ENCODE results near the gene GSTM5. TPM values are rescaled to one million over a fixed set of nuclear protein-coding genes. Genes with fewer than 3 reads are reported as not detected.
"Not testable (repeated sequence)": the region's sequence is repeated elsewhere in the genome, so short reads cannot be mapped to it uniquely, and the experiment has no call there.

Gene GSTM5
- total RNA-seq, 1 experiment from 2014 or later, result not detected

- BruUV-seq (replicated peaks); CTCF ChIA-PET; H3K36me3 ChIP-seq (ENCODE audit: low read depth, low read length); H3K4me2 ChIP-seq (ENCODE audit: low read length); H3K27me3 ChIP-seq (ENCODE audit: low read length); DNase-seq; H4K20me1 ChIP-seq (ENCODE audit: low read length); H3K9me2 ChIP-seq (replicated peaks; ENCODE audit: low read length); H3K9me3 ChIP-seq (ENCODE audit: low read length); H3K27ac ChIP-seq (ENCODE audit: low read length); H2AFZ ChIP-seq (ENCODE audit: low read length); H3K79me2 ChIP-seq (ENCODE audit: low read length); ATAC-seq; H3K4me3 ChIP-seq (ENCODE audit: low read length); POLR2A ChIA-PET (ENCODE audit: unreplicated experiment); H3K9ac ChIP-seq (ENCODE audit: low read length); intact Hi-C loops (cut with micrococcal nuclease); H3F3A ChIP-seq (ENCODE audit: low read length, unreplicated experiment): not testable (repeated sequence)
- H3K4me1 ChIP-seq (ENCODE audit: insufficient read depth, low read length), result peaks cover 14% of the 10 kb centered on the region
These were observed 16.9 kb upstream of the GSTM5 start for GRCh38 chr1:109695138-109695537.

DNA sequence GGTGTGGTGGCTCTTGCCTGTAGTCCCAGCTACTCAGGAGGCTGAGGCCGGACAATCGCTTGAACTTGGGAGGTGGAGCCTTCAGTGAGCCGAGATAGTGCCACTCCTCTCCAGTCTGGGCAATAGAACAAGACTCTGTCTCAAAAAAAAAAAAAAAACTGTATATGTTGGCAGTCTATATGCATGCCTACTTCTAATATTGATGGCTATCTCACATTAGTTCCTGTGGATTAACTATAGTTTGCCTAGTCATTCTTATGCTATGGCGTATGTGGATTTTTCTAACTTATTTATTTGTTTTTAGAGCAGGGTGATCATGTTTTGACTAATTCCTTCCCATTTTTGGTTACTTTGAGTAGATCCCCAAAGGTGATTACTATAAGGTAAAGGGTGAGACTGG is 15.0 kb upstream of the GSTM5 start:
- peaks cover 14% of the 10 kb centered on the region for H3K4me1 ChIP-seq (ENCODE audit: insufficient read depth, low read length)
- ATAC-seq (no peak), DNase-seq (peak; percentile 46)
- H3K9me2 ChIP-seq (replicated peaks; ENCODE audit: low read length), result no peaks in the 10 kb centered on the region
- CTCF ChIA-PET, result no interaction called here
- H2AFZ ChIP-seq (ENCODE audit: low read length), result no peak overlapping the region
- BruUV-seq (replicated peaks), result no TSS peak
- H3K27me3 ChIP-seq (ENCODE audit: low read length), result no peaks in the 10 kb centered on the region
- H3K36me3 ChIP-seq (ENCODE audit: low read depth, low read length), result no peaks in the 10 kb centered on the region
- no peaks in the 10 kb centered on the region for H3F3A ChIP-seq (ENCODE audit: low read length, unreplicated experiment)
- no peaks in the 10 kb centered on the region for H3K79me2 ChIP-seq (ENCODE audit: low read length)
- no peak overlapping the region for H3K4me2 ChIP-seq (ENCODE audit: low read length)
- POLR2A ChIA-PET (ENCODE audit: unreplicated experiment), result no interaction called here
- intact Hi-C loops (cut with micrococcal nuclease), result no loop called here
- H4K20me1 ChIP-seq (ENCODE audit: low read length), result no peaks in the 10 kb centered on the region
- no peak overlapping the region for H3K4me3 ChIP-seq (ENCODE audit: low read length)
- H3K9me3 ChIP-seq (ENCODE audit: low read length), result no peaks in the 10 kb centered on the region
- H3K27ac ChIP-seq (ENCODE audit: low read length), result peak overlapping the region; percentile 66
- TF ChIP-seq, protein P1, sequence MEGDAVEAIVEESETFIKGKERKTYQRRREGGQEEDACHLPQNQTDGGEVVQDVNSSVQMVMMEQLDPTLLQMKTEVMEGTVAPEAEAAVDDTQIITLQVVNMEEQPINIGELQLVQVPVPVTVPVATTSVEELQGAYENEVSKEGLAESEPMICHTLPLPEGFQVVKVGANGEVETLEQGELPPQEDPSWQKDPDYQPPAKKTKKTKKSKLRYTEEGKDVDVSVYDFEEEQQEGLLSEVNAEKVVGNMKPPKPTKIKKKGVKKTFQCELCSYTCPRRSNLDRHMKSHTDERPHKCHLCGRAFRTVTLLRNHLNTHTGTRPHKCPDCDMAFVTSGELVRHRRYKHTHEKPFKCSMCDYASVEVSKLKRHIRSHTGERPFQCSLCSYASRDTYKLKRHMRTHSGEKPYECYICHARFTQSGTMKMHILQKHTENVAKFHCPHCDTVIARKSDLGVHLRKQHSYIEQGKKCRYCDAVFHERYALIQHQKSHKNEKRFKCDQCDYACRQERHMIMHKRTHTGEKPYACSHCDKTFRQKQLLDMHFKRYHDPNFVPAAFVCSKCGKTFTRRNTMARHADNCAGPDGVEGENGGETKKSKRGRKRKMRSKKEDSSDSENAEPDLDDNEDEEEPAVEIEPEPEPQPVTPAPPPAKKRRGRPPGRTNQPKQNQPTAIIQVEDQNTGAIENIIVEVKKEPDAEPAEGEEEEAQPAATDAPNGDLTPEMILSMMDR (conservative IDR thresholded peaks at IDR 0.05; ENCODE audit: low read depth, low read length), result no peak
- TF ChIP-seq EZH2 (IDR thresholded peaks at IDR 0.05; ENCODE audit: low read length, unreplicated experiment) (no peak), EZH2phosphoT487 (IDR thresholded peaks at IDR 0.05; ENCODE audit: borderline replicate concordance, low read length) (no peak)
- H3K9ac ChIP-seq (ENCODE audit: low read length), result no peak overlapping the region

DNA sequence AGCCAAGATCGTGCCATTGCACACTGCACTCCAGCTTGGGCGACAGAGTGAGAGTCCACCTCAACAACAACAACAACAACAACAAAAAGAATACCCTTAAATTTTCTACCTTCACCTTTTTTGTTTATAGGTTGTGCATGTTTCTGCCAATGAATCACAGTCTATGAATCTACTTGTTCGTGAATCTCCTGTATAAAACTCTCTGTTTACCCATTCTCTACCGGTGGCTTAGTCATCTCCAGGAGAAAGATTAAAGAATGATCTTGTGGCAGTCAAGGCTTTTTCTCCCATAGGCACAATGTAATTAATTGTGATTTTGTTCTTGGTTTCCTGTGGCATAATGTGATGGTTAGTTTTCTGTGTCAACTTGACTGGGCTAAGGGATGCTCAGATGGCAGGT is 14.2 kb upstream of the GSTM5 start:
- H3F3A ChIP-seq (ENCODE audit: low read length, unreplicated experiment); intact Hi-C loops (cut with micrococcal nuclease); H3K9ac ChIP-seq (ENCODE audit: low read length); BruUV-seq (replicated peaks); H3K9me3 ChIP-seq (ENCODE audit: low read length); CTCF ChIA-PET; H4K20me1 ChIP-seq (ENCODE audit: low read length); H3K9me2 ChIP-seq (replicated peaks; ENCODE audit: low read length); H3K4me3 ChIP-seq (ENCODE audit: low read length); H3K27me3 ChIP-seq (ENCODE audit: low read length); POLR2A ChIA-PET (ENCODE audit: unreplicated experiment); H3K79me2 ChIP-seq (ENCODE audit: low read length); H2AFZ ChIP-seq (ENCODE audit: low read length); H3K36me3 ChIP-seq (ENCODE audit: low read depth, low read length): not testable (repeated sequence)
- H3K4me1 ChIP-seq (ENCODE audit: insufficient read depth, low read length), result peaks cover 14% of the 10 kb centered on the region
- ATAC-seq (peak; percentile 96), DNase-seq (peak; percentile 71)
- H3K27ac ChIP-seq (ENCODE audit: low read length), result peak overlapping the region; percentile 66
- peak overlapping the region; percentile 19; the same call in 1 of the 2 replicates for H3K4me2 ChIP-seq (ENCODE audit: low read length)

GRCh38 chr1:109702940-109703339 is 9.1 kb upstream of the GSTM5 start:
- ATAC-seq; CTCF ChIA-PET; H2AFZ ChIP-seq (ENCODE audit: low read length); intact Hi-C loops (cut with micrococcal nuclease); BruUV-seq (replicated peaks); H3K36me3 ChIP-seq (ENCODE audit: low read depth, low read length); H4K20me1 ChIP-seq (ENCODE audit: low read length); H3K27ac ChIP-seq (ENCODE audit: low read length); POLR2A ChIA-PET (ENCODE audit: unreplicated experiment); H3K9me2 ChIP-seq (replicated peaks; ENCODE audit: low read length); H3K9me3 ChIP-seq (ENCODE audit: low read length); H3K79me2 ChIP-seq (ENCODE audit: low read length); DNase-seq; H3K9ac ChIP-seq (ENCODE audit: low read length); H3K4me3 ChIP-seq (ENCODE audit: low read length); H3F3A ChIP-seq (ENCODE audit: low read length, unreplicated experiment); H3K4me2 ChIP-seq (ENCODE audit: low read length); H3K27me3 ChIP-seq (ENCODE audit: low read length): not testable (repeated sequence)
- peaks cover 11% of the 10 kb centered on the region for H3K4me1 ChIP-seq (ENCODE audit: insufficient read depth, low read length)
